Smooth muscle cell (in vitro differentiated cells): ENCODE measurements around the gene PANK3. TPM values are rescaled to one million over a fixed set of nuclear protein-coding genes. Genes with fewer than 3 reads are reported as not detected.

Experiments used
- DNase-seq: peaks from one replicate; lab custom pipeline; 2025; ENCODE audit not compliant: unreplicated experiment; lab: John Stamatoyannopoulos, UW
- H2AFZ ChIP-seq: fragments of 200-600 bp; sonication (generic); 2 replicates; pipeline ENCODE4 v1.6.0; 2016; ENCODE audit warnings: antibody characterized with exemption, low read depth, mild to moderate bottlenecking
- H3F3A ChIP-seq: fragments of 200-600 bp; sonication (generic); 2 replicates; pipeline ENCODE4 v1.6.0; 2017; ENCODE audit warnings: antibody characterized with exemption, low read depth
- H3K27ac ChIP-seq: fragments of 200-600 bp; sonication (generic); 2 replicates; pipeline ENCODE4 v1.5.1; 2016; ENCODE audit warnings: low read depth, mild to moderate bottlenecking
- H3K27me3 ChIP-seq: fragments of 200-600 bp; sonication (generic); 2 replicates; pipeline ENCODE4 v1.6.1; 2016; ENCODE audit warnings: low read depth, mild to moderate bottlenecking
- H3K36me3 ChIP-seq: fragments of 200-600 bp; sonication (generic); 2 replicates; pipeline ENCODE4 v1.5.1; 2016; ENCODE audit warnings: low read depth
- H3K4me1 ChIP-seq: fragments of 200-600 bp; sonication (generic); 2 replicates; pipeline ENCODE4 v1.5.1; 2016; ENCODE audit warnings: low read depth
- H3K4me2 ChIP-seq: fragments of 200-600 bp; sonication (generic); 2 replicates; pipeline ENCODE4 v1.6.0; 2016; ENCODE audit warnings: mild to moderate bottlenecking
- H3K4me3 ChIP-seq: fragments of 200-600 bp; sonication (generic); 2 replicates; pipeline ENCODE4 v1.5.1; 2016; ENCODE audit warnings: mild to moderate bottlenecking
- H3K79me2 ChIP-seq: fragments of 200-600 bp; sonication (generic); 2 replicates; pipeline ENCODE4 v1.6.0; 2016; ENCODE audit warnings: low read depth, mild to moderate bottlenecking
- H3K9ac ChIP-seq: fragments of 200-600 bp; sonication (generic); 2 replicates; pipeline ENCODE4 v1.6.0; 2016; ENCODE audit warnings: low read depth
- H3K9me3 ChIP-seq: fragments of 200-600 bp; sonication (generic); replicated peaks from 2 replicates; pipeline ENCODE4 v1.5.1; 2016; ENCODE audit warnings: low read depth
- H4K20me1 ChIP-seq: fragments of 200-600 bp; sonication (generic); 2 replicates; pipeline ENCODE4 v1.6.0; 2016; ENCODE audit warnings: low read depth
- WGBS: methylation state at CpG from one replicate; pipeline ENCODE4 v1.1.7; 2016; ENCODE audit warnings: low lambda C conversion rate; 5-methylcytosine and 5-hydroxymethylcytosine counted together
- microRNA-seq: library from miRNA; unstranded; fragments of <30 nt; microRNA quantifications from one replicate; pipeline ENCODE4, GENCODE V29; 2016; ENCODE audit warnings: borderline number of aligned reads
- polyA plus RNA-seq: library from polyadenylated mRNA; unstranded; fragments of >200 nt; fragmentation: Nextera tagmentation; extraction: Ambion mirVana; gene quantifications from 2 replicates; pipeline ENCODE4 v1.2.1, GENCODE V29; 2016
- small RNA-seq: library from RNA; depleted of rRNA; stranded (forward); fragments of <200 nt; gene quantifications from one replicate; pipeline ENCODE3, GENCODE V24; 2014
- total RNA-seq: library from RNA; depleted of rRNA; stranded (reverse); fragments of >200 nt; gene quantifications from 2 replicates; pipeline ENCODE4 v1.2.3, GENCODE V29; 2014
- TF ChIP-seq, protein P1 (sequence below): fragments of 200-600 bp; sonication (generic); IDR thresholded peaks from 2 replicates; pipeline ENCODE4 v1.5.1; 2017; ENCODE audit warnings: borderline replicate concordance, mild to moderate bottlenecking, antibody characterized with exemption; ENCODE audit not compliant: insufficient read depth, poor library complexity, severe bottlenecking

PANK3 gene
- total and polyA plus RNA-seq, 2 experiments from 2014 or later: 15.8 to 52.5 TPM

DNA sequence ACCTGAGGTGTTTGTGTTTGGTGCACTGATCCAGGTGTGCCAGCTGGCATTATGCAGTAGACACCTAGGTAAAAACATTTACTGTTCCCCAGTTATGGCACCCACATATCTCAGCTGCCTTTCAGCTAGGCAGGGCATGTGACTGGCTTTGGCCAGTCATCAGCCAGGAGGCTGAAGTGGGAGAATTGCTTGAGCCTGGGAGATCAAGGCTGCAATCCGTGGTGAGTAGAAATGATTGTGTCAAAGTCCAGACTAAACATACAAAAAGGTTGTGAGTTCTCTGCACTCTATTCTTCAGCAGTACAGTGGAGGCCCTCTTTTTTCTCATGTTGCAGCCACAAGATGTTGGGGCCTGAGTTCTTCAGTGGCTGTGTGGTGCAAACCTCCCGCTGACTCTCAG lies 53.3 kb downstream of the PANK3 start:
- Histone ChIP-seq H3K4me3 (no peak overlapping the region), H3K27me3 (peaks cover 11% of the 10 kb centered on the region), H3F3A (peaks cover 4% of the 10 kb centered on the region), H3K4me1 (peaks cover 4% of the 10 kb centered on the region), H2AFZ (no peak overlapping the region), H3K4me2 (no peak overlapping the region), H3K27ac (no peak overlapping the region), H3K36me3 (no peaks in the 10 kb centered on the region), H3K79me2 (no peaks in the 10 kb centered on the region), H3K9me3 (no peaks in the 10 kb centered on the region), H4K20me1 (peaks cover 4% of the 10 kb centered on the region), H3K9ac (no peak overlapping the region)
- TF ChIP-seq, protein P1, sequence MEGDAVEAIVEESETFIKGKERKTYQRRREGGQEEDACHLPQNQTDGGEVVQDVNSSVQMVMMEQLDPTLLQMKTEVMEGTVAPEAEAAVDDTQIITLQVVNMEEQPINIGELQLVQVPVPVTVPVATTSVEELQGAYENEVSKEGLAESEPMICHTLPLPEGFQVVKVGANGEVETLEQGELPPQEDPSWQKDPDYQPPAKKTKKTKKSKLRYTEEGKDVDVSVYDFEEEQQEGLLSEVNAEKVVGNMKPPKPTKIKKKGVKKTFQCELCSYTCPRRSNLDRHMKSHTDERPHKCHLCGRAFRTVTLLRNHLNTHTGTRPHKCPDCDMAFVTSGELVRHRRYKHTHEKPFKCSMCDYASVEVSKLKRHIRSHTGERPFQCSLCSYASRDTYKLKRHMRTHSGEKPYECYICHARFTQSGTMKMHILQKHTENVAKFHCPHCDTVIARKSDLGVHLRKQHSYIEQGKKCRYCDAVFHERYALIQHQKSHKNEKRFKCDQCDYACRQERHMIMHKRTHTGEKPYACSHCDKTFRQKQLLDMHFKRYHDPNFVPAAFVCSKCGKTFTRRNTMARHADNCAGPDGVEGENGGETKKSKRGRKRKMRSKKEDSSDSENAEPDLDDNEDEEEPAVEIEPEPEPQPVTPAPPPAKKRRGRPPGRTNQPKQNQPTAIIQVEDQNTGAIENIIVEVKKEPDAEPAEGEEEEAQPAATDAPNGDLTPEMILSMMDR: no peak
- 80% methylated on average over 2 of the region's 2 CpGs for WGBS
- DNase-seq: no peak

DNA sequence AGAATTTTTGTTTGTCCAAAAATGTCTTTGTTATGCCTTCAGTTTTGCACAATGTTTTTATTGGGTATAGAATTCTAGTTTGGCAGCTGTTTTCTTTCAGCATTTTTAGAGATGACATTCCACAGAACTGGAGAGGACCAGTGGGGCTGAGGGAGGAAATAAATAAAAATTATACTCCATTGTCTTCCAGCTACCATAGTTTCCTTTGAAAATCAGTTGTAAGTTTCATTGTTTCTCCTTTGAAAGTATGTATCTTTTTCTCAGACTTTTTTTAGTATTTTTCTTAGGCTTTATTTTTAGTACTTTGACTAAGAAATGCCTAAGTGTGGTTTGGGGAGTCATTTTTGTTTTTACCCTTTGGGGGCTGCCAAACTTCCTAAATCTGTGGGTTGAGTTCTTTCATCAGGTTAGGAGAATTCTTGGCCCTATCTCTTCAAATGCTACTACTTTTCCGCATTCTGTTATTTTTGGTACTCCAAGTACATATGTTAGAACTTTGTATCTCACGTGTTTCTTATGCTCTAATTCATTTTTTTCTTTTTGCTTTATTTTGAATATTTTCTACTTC lies 65.2 kb downstream of the PANK3 start:
- Histone ChIP-seq H4K20me1 (peaks cover 25% of the 10 kb centered on the region), H3K36me3 (peaks cover 81% of the 10 kb centered on the region), H3K9me3 (peaks cover 6% of the 10 kb centered on the region), H3K4me2 (no peak overlapping the region), H3K9ac (no peak overlapping the region), H3K79me2 (no peaks in the 10 kb centered on the region), H3K4me1 (no peaks in the 10 kb centered on the region), H2AFZ (no peak overlapping the region), H3K4me3 (no peak overlapping the region), H3K27ac (no peak overlapping the region), H3K27me3 (no peaks in the 10 kb centered on the region), H3F3A (peaks cover 5% of the 10 kb centered on the region)
- TF ChIP-seq, protein P1: no peak
- no peak for DNase-seq
- 98% methylated on average over 2 of the region's 2 CpGs for WGBS

- TF ChIP-seq, protein P1: no peak
- Histone ChIP-seq H3K9ac (no peak overlapping the region), H4K20me1 (peaks cover 20% of the 10 kb centered on the region), H3K27ac (no peak overlapping the region), H3K79me2 (peaks cover 15% of the 10 kb centered on the region), H3K4me3 (no peak overlapping the region), H3K4me1 (no peaks in the 10 kb centered on the region), H2AFZ (no peak overlapping the region), H3K27me3 (no peaks in the 10 kb centered on the region), H3K36me3 (peaks cover 50% of the 10 kb centered on the region), H3F3A (no peaks in the 10 kb centered on the region), H3K4me2 (no peak overlapping the region), H3K9me3 (no peaks in the 10 kb centered on the region)
- 92% methylated on average over 7 of the region's 7 CpGs for WGBS
- DNase-seq: no peak
Observed at GRCh38 chr5:168502563-168503237, 76.5 kb downstream of the PANK3 start.

Small RNAs within 50 kb of the gene (microRNA-seq; reads per million reads assigned to microRNA genes)
- gene MIR103A1 (not detected), gene MIR103B1 (not detected)

Small RNAs within 50 kb of the gene (small RNA-seq; reads per million reads assigned to genes)
- 0.34 reads per million, percentile 9 among the genes with 10 or more reads in this experiment for gene MIR103A1

Other genes starting within 250 kb of the PANK3 start
- 221 and 228 TPM in 2 replicates for gene RARS1, start 92.9 kb downstream of the PANK3 start, total RNA-seq
- gene RARS1, start 92.9 kb downstream of the PANK3 start, polyA plus RNA-seq: 101 and 104 TPM in 2 replicates
- gene FBLL1, start 50.1 kb downstream of the PANK3 start, total RNA-seq: 0.94 and 1.0 TPM in 2 replicates
- gene FBLL1, start 50.1 kb downstream of the PANK3 start, polyA plus RNA-seq: 0.30 and 0.65 TPM in 2 replicates